Esophagus squamous epithelium (tissue), 5 donors: ENCODE results near the gene PMEPA1. TPM values are rescaled to one million over a fixed set of nuclear protein-coding genes. Genes with fewer than 3 reads are reported as not detected.
A peak's percentile ranks its signal among the peaks of the same experiment; 100 is the strongest.

Experiments used
- DNase-seq: peaks from one replicate; lab custom pipeline; 2025; lab: John Stamatoyannopoulos, UW
- H3K27ac ChIP-seq, 4 donors: fragments of 200-600 bp; sonication (generic); one replicate each; pipeline ENCODE4 v1.5.1; 2016 to 2019; ENCODE audit warnings: mild to moderate bottlenecking in 1 of 4
- H3K27me3 ChIP-seq, 4 donors: fragments of 200-600 bp; sonication (generic); 1 replicate in 3 of 4; 2 replicates in 1 of 4; pipeline versions ENCODE4 v1.5.1 to v1.6.0; 2017 to 2021; ENCODE audit warnings: antibody characterized with exemption in 1 of 4
- H3K36me3 ChIP-seq, 3 donors: fragments of 200-600 bp; sonication (generic); one replicate each; pipeline ENCODE4 v1.5.1; 2016 to 2019
- H3K4me1 ChIP-seq, 3 donors: fragments of 200-600 bp; sonication (generic); one replicate each; pipeline ENCODE4 v1.5.1; 2017 to 2019
- H3K4me3 ChIP-seq, 4 donors: fragments of 200-600 bp; sonication (generic); 1 replicate in 3 of 4; 2 replicates in 1 of 4; pipeline ENCODE4 v1.5.1; 2016 to 2019; ENCODE audit warnings: mild to moderate bottlenecking in 2 of 4, moderate library complexity in 1 of 4
- H3K9me3 ChIP-seq, 3 donors: fragments of 200-600 bp; sonication (generic); one replicate each; pipeline ENCODE4 v1.5.1; 2016 to 2019
- CTCF ChIP-seq, 6 experiments: fragments of 450-650 bp in 4 of 6; fragments of 200-600 bp in 2 of 6; sonication (generic) in 2 of 6; IDR thresholded peaks; one replicate each; pipeline ENCODE4 v1.5.1; 2016 to 2019; ENCODE audit warnings: antibody characterized with exemption in 6 of 6, mild to moderate bottlenecking in 4 of 6, moderate library complexity in 4 of 6
- POLR2A ChIP-seq, 4 donors: fragments of 450-650 bp; IDR thresholded peaks; one replicate each; pipeline ENCODE4 v1.6.1; 2017; ENCODE audit warnings: antibody characterized with exemption in 4 of 4, mild to moderate bottlenecking in 4 of 4, moderate library complexity in 3 of 4
- WGBS, 2 donors: methylation state at CpG; one replicate each; pipeline ENCODE4 v1.1.5; 2018; 5-methylcytosine and 5-hydroxymethylcytosine counted together
- intact Hi-C: fragments of 100-400 bp; cut with DNase I; formaldehyde crosslinking; loops from one replicate; pipeline ENCODE4 v1.15.0; 2022
- total RNA-seq, 4 donors: library from RNA; depleted of rRNA; stranded (reverse); fragments of >200 nt; gene quantifications; one replicate each; pipeline ENCODE4 v1.1.0, GENCODE V29; 2016
- donor health status: DM: yes; HTN: yes; CAD: no.

PMEPA1 gene
- total RNA-seq, 4 donors from 2014 or later = 0.95 to 4.6 (median 2.6) TPM

- peaks cover 0 to 38% (median 0%) of the 10 kb centered on the region in 3 donors for H3K36me3 ChIP-seq
- intact Hi-C loops = loop anchor here (2.0 to 10.0 kb wide), 2 partner anchors 89 to 437 kb away; no protein-coding TSS in a partner anchor
- no peaks in the 10 kb centered on the region for H3K27me3 ChIP-seq
- peaks cover 0 to 30% (median 8%) of the 10 kb centered on the region in 3 donors for H3K4me1 ChIP-seq
- H3K4me3 ChIP-seq = no peak overlapping the region
- TF ChIP-seq CTCF (IDR thresholded peaks at IDR 0.05) (no peak), POLR2A (IDR thresholded peaks at IDR 0.05) (no peak)
- no peak for DNase-seq
- 66 to 85% methylated on average over 5 to 15 of the region's 36 CpGs for WGBS, 2 donors
- peak overlapping the region in 3 of 4 donors; percentile 1 to 20 (median 14) for H3K27ac ChIP-seq
- no peaks in the 10 kb centered on the region for H3K9me3 ChIP-seq
These were observed 52.0 kb downstream of the PMEPA1 start for GRCh38 chr20:57657535-57658446.

GRCh38 chr20:57656821-57657534 lies 52.8 kb downstream of the PMEPA1 start:
- Histone ChIP-seq H3K9me3 (no peaks in the 10 kb centered on the region), H3K27ac (peak overlapping the region in 2 of 4 donors; percentile 1 to 14), H3K4me3 (no peak overlapping the region), H3K27me3 (no peaks in the 10 kb centered on the region), H3K4me1 (peaks cover 0 to 30% (median 8%) of the 10 kb centered on the region in 3 donors), H3K36me3 (peaks cover 0 to 46% (median 0%) of the 10 kb centered on the region in 3 donors)
- 89% methylated on average over 3 to 11 of the region's 20 CpGs for WGBS, 2 donors
- intact Hi-C loops = loop anchor here (10.0 kb wide), 1 partner anchor 438 kb away; no protein-coding TSS in a partner anchor
- no peak for DNase-seq
- TF ChIP-seq CTCF (IDR thresholded peaks at IDR 0.05) (no peak), POLR2A (IDR thresholded peaks at IDR 0.05) (no peak)

GRCh38 chr20:57656252-57656820 lies 53.5 kb downstream of the PMEPA1 start:
- no peak for TF ChIP-seq POLR2A (IDR thresholded peaks at IDR 0.05)
- TF ChIP-seq CTCF (IDR thresholded peaks at IDR 0.05) = no peak
- Histone ChIP-seq H3K4me3 (no peak overlapping the region), H3K9me3 (no peaks in the 10 kb centered on the region), H3K4me1 (peaks cover 0 to 23% (median 8%) of the 10 kb centered on the region in 3 donors), H3K27me3 (no peaks in the 10 kb centered on the region), H3K36me3 (peaks cover 0 to 48% (median 0%) of the 10 kb centered on the region in 3 donors), H3K27ac (no peak overlapping the region)
- intact Hi-C loops = loop anchor here (10.0 kb wide), 1 partner anchor 438 kb away; no protein-coding TSS in a partner anchor
- WGBS, 2 donors = 77 to 83% methylated on average over 3 to 14 of the region's 15 CpGs
- no peak for DNase-seq

DNA sequence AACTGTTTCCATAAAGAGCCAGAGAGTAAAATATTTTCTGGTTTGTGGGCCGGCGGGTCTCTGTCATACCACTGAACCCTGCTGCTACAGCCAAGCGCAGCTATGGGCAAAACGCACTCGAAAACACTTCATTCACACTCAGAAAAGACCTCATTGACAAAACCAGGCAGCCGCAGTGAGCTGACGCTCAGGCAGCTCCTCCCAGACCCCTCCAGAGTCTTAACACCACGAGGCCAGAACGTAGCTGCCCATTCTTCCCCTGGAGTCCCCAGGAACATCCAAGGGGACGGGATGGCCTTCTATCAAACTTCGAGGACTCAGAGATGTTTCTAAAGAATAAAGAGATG lies 54.0 kb downstream of the PMEPA1 start:
- Histone ChIP-seq H3K27ac (no peak overlapping the region), H3K9me3 (no peaks in the 10 kb centered on the region), H3K4me1 (peaks cover 0 to 18% (median 8%) of the 10 kb centered on the region in 3 donors), H3K4me3 (no peak overlapping the region), H3K36me3 (peaks cover 0 to 54% (median 3%) of the 10 kb centered on the region in 3 donors), H3K27me3 (no peaks in the 10 kb centered on the region)
- no peak for TF ChIP-seq CTCF (IDR thresholded peaks at IDR 0.05)
- WGBS, 2 donors = 83 to 92% methylated on average over 3 to 11 of the region's 11 CpGs
- no peak for DNase-seq
- intact Hi-C loops = loop anchor here (10.0 kb wide), 1 partner anchor 439 kb away; no protein-coding TSS in a partner anchor
